ENCODE measurements around the gene CTIF.

The CTIF gene

DNA sequence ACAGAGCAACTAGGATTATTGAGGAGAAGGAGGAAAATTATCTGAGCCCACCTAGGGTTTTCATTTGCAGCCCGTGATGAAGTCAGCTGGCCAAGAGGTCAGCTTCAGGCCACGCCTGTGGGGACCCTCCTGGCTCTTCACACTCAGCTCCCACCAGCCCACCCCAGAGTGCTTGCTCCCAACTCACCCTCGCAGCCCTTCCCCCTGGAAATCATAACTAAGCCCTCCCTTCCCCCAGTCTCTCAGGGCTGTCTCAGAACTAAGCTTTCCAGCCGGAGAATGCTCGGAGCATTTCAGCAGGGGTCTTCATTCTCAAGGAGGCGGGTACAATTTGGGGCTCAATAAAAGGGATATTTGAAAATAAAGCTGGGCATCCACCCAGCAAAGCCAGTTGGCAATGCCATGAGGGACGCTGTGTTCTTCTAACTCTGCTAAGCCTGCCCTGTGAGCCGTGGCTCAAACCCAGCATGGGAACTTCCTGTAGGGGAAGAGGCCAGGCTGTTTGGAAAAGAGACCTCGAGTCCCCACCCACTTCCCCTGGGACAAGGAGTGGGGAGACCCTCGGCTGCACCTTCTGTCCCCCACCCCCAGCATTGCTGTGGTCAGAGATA is 194.9 kb downstream of the CTIF start:
- DNase-seq (ENCODE audit: low spot score) = peak; percentile 58

DNA sequence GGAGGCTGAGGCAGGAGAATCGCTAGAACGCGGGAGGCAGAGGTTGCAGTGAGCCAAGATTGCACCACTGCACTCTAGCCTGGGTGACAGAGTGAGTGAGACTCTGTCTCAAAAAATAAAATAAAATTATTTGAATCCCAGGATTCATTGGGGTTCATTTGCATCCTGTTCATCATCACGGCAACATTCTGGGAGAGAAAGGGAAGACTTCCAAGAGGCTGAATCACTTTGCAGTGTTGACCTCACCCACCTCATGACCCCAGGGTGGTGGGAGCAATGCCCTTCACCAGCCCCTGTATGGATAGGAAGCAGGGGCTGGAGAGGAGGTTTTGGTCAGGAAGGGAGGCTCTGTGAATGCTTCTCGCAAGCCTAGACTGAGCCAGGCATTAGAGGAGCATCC is 195.6 kb downstream of the CTIF start:
- no peak for DNase-seq (ENCODE audit: low spot score)

DNA sequence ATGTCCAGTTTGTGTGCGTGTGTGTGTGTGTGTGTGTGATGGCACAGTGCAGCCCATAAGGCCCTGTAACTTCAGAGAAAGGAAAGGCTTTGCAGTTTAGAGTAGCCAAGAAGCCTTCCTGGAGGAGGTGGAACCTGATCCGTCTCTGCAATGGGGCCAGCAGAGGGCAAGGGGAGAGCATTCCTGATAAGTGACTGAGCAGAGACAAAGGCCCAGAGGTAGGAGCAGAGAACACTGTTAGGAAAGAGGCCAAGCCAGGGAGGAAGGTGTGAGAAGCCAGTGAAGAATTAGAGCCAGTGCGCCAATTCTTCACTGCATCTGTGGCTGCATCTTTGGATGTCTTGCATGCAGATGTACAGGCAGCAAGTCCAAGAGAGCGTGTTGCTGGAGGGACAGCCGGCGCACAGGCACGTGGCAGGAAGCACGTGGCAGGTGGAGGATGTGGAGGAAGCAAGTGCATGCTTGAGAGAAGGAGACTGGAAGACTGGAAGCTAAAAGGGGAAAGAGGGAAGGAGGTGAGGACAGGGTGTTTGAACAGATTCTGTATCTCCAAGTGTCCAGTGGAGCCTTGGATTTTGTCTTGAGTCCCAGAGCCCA is 196.3 kb downstream of the CTIF start:
- no peak for DNase-seq (ENCODE audit: low spot score)

DNA sequence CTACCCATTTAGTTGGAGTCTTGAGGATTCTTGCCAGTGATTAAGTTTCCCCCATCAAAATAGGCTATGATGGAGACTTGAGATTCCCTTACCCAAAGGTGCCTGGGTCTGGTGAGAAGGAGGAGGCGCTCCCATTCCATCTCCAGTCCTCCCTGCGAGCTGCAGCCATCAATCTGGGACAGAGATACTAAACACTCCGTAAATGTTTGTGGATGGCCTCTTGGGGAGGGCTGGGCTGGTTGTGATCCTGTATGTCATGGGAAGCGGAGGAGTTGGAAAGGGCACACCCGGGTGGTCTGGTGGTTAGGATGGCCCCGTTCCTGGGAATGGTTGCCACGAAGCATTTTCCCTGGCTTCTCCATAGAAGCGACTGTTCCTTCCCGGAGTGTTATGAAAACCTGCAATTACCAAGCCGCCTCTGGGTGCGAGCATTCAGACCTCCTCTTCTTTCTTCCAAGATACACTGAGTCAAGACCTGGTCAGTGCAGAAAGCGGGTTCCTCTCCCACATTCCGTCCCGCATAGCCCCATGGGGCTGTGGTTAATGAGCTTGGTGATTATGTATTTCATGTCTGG is 196.9 kb downstream of the CTIF start:
- no peak for DNase-seq (ENCODE audit: low spot score)

DNA sequence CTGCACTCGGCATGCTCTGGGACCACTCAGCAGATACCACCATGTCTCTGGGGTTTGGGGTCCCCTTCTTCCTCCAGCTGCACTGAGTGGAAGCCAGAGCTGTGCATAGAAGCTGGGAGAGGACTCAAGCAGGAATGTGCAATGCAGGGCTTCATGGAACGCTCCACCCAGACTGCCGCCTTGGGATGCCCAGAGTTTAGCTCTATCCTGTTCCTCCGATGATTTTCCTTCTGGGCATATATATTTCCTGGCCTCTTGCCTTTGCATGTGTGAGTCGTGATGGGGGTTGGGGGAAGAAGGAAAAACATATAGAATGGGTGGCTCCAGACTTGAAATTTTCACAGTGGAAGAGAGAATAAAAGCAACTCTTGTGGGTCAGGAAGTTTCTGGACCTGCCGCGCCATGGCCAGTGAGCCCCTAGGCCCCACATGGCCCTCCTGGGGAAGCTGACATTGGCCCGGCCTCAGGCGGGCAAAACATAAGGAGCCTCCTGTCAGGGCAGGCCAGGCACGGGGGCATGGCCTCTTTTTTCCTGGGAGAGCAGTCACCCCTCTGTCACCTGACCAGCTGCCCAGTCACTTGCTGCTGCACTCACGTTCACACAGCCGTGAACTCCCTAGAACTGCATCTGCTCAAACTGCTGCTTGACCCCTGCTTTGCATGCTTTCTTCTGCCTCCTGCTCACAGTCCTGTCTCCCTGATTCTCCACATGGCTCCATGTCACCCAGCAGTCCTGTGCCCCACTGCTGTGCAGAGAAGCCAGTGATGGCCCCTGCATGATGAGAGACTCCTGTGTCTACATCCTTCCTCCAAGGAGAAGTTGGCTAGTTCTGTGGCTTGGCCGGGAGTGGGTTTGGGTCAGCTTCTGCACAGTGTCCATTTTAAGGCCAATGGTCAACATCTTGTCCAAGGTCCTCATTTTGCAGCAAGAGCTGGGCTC is 197.8 kb downstream of the CTIF start:
- DNase-seq (ENCODE audit: low spot score) = no peak

DNA sequence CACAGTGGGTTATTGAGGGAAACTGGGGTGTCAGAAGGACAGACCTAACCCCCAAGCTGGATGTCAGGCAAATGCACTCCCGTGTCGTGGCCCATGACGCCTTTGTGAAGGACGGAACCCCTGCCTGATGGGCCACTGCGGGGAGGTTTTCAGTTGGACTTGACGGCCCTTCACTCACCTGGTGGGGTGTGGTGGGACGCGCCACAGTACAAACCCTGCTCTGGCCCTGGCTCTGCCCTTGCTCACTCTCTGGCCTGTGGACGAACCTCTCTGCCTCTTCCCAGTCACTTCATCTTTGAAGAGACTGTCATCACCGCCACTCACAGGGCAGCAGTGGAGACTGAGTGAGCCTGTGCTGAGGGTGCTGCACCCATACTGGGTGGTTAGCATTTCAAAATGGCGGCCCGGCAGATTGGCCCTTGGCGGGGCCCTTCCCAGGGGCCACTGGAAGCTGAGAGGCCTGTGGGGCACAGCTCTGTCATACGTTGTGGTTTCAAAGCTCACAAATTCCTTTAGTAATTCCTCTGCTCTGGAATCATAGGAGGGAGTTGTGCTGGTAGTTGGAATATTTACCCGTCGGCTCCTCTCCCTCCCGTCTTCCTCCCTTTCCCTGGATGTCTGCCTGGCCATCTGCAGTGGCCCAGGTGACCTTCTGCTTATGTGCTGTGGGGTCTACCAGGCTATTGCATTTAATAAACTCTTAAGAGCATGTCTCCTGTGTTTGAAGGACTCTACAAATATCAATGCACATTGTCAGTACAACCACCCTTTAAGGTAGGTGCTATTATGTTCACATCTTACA is 200.6 kb downstream of the CTIF start:
- DNase-seq (ENCODE audit: low spot score) = no peak

DNA sequence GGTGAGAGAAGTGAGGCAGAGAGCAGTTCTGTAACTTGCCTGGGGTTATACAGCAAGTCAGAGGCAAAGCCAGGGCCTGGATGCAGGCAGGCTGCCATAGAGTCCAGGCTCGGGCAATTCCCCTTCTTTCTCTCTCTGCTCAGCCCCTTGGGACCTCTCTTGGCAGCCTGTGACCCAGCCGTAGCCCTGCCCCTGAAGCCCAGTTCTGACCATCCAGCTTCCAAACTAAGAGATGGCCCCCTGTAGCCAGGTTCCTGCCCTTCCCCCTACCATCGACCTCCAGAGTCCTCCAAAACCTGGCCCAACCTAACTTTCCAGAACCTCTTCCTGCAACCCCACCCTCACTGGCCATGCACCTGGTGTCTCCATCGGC is 201.2 kb downstream of the CTIF start:
- DNase-seq (ENCODE audit: low spot score) = no peak

DNA sequence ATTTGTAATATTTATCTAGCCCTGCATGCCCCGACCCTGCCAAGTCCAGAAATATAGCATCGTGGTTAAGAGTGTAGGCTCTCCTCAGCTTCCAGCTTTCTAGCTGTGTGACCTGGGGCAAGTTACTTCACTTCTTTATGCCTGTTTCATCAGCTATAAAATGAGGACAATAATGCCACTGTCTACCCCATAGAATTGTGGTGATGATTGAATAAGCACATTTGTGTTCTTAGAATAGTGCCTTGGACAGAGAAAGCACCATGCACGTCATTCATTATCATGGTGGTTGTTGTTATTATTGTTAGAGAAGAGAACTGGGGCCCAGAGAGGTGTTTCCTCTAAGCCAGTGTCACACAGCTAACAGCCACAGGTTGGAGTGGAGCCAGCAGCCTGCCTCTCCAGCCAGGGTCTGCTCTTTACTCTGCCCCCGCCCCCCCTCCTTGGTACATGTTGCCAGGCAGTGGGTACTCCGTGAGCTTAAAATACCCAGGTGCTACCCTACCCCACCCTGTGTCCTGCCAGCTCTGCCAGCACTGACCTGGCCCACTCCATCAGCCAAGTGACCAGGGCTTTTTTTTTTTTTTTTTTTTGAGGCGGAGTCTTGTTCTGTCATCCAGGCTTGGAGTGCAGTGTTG is 202.1 kb downstream of the CTIF start:
- DNase-seq (ENCODE audit: low spot score) = peak; percentile 51

DNA sequence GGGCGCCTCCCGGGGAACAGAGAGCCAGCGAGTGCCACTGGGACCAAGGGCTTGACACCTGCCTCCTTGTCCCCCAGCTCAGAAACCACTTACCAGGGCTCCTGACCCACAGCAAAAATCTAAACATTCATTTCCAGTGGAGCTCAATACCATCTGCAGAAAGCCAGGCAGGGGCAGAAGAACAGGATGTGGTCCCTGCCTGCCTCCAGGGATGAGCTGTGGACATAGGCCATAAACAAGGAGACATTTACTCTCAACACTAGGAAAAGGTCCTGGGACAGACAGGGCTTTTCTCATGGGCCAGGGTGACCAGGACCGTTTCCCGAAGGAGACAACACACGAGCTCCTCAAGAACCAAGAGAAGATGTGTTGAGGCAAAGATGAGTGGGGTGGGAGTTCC is 203.0 kb downstream of the CTIF start:
- DNase-seq (ENCODE audit: low spot score) = no peak

DNA sequence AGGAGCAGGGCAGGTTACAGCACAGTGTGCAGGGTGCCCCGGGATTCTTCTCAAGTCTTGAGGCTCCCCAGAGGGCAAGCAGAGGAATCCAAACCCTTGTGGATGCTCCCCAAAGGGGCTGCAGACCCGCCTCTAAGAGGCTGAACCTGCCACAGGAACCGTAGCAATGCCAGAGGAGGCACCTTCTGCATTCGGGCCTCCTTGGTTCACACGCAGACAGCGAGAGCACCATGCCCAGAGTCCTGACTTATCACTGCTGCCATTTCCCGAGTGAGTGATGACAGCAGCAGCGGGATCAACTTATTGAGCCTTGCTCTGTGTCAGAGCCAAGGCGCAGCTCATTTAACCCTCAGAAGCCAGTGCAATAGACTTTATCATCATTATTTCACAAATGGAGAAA is 203.5 kb downstream of the CTIF start:
- no peak for DNase-seq (ENCODE audit: low spot score)

DNA sequence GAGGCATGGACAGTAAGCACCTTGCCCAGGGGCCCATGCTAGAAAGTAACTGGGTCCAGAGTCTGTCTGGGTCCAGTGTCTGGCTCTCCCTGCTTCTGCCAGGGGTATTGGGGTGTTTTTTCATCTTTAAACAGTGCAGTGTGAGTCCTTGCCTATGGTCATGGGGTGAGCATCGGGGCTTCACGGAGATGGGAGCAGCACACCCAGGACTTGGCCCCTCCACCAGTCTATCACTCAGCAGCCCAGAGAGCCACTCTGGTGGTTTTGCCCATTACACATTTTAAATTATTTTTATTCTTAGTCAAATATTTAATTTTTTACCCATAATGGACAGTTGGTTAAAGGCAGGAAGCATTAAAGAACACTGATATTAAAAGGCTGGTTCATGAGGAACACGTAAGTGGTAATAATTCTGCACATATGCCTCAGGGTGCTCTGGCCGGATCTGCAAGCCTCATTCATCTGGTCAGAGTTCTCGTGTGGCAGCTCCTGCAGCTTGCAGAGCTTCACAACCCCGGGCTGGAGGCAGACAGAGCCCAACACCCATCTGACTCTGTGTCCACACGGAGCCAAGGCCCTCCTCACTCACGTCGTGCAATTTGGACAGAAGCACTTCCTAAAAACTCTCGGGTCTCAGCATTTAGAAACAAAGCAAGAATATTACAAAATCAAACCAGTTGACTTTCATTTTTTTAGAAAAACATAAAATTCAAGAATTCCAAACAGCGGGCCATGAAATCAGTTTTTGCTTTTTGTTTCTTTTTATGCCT is 204.1 kb downstream of the CTIF start:
- peak; percentile 51 for DNase-seq (ENCODE audit: low spot score)

DNA sequence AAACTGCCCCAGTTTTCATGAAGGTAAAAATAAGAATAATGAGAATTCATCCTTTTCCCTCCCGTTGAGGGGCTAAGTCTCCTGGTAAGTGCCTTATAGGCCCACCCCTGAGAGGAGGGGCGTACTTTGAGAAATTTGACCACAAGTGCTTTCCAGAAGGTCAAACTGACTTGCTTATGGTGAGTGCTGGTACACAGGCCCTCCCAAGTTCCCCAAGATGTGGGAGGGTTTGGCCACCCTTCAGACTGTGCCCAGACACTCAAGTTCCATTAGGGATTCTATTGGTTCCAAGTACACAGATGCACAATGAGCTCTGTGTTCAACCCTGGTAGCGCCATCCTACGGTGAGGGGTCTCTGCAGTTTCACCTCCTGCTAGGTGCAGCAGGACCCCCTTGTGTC is 205.1 kb downstream of the CTIF start:
- no peak for DNase-seq (ENCODE audit: low spot score)

DNA sequence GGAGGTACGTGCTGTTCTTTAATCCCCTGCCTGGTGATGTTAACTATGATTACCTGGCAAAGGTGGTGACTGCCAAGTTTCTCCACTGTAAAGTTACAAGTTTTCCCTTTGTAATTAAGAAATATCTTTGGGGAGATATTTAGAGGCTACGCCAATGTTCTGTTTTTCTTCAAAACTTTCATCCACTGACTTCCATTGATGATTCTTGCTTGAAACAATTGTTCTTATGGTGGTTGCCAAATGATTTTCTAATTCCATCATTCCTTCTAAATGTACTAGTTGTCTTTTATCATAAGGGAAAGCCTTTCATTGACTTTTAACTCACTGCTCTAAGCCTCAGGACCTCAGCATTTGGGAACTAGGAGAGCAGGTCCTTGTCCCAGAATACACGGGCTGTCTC is 206.5 kb downstream of the CTIF start:
- no peak for DNase-seq (ENCODE audit: low spot score)

DNA sequence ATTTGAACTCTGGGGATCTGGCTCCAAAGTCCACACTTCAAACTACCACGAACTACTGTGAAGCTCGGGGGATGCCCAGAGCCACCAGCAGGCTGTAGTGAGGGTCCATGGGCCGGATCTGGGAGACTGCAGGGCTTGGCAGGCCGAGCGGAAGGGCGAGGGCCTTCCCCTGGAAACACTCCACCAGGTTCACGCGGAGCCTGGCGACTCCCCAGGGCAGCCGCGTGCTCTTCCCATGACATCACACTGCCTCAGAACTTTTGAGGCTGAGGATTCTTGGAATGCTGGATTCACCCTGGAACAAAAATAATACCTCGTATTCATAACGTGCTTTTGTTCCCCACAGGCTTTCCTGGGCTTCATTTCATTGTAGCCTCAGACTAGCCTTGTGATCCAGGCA is 210.9 kb downstream of the CTIF start:
- no peak for DNase-seq (ENCODE audit: low spot score)

DNA sequence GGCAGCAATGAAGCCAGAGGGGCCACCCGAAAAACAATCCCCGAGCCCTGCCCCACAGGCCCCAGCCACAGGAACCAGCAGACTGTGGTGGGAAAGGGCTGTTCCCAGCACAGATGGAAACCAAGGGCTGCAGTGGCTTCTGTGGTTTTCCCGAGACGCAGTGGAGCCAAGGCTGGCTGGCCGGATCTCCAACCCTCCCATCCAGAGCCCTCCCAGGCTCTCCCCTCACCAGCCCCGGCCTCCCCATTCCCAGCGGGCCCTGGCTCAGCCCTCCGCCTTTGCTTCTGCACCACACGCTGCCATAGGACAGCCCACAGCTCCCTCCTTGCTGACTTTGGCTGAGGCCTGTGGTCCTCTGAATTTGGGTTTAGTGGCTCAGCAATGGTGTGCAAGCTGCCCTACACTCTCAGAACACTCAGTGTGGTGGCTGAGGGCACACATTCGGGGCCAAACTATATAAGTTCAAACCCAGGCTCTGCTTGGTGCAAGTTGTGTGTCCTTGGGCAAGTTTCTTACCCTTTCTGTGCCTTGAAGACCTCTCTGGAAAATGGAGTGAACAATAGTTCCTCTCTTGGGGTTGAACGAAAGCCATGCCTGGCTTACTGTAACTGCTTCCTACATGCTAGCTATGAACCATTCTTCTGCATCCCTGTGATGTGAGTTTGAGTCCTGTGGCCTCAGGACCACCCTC is 211.8 kb downstream of the CTIF start:
- DNase-seq (ENCODE audit: low spot score) = no peak

DNA sequence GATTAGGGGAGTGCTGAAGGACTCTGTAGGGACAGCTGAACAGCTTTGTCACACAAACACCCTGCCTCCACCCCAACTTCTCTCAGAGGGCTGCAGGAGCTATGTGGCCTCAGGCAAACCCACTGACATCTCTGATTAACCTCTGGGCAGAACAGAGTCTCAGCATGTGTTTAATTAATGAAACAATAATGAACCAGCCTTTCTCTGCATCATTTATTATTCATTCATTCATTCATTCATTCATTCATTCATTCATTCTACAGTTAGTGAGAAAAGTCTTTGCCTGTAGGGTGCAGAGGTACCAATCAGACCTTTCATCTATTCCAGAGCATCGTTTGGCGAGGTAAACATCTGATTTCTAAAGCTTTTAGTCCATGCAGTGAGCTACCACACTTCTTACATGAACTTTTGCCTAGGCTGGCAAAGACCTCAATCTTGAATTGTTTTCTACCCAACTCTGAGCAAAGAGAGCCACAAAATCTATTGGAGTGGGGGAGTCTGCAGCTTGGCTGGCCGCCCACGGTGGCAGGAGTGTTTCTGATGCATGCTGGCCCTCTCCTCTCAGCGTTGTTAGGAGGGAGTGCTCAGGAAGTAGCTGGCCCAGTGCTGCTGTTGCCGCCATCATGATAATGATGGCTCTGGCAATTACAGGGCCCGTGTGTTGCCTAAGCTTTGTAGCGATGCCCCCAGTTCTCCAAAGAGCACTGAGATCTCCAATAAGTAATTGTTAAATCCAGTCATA is 213.1 kb downstream of the CTIF start:
- peak; percentile 26 for DNase-seq (ENCODE audit: low spot score)

DNA sequence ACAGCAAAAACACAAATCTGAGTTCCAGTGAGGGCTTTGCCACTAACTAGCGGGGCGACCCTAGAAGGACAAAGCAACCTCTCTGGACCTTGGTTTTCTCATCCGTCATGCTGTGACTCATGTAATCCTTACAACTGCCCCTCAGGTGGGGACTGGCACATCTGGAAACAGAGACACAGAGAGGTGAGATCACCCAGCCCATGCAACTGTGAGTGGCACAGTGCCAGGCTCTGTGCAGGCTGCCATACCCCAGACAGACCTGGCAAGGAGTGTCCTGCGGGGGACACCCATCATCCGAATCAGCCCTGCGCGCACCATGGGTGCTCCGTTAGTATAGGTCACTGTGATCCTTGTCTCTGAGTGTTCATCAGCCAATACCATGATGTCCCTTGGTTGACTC is 213.6 kb downstream of the CTIF start:
- DNase-seq (ENCODE audit: low spot score) = no peak

DNA sequence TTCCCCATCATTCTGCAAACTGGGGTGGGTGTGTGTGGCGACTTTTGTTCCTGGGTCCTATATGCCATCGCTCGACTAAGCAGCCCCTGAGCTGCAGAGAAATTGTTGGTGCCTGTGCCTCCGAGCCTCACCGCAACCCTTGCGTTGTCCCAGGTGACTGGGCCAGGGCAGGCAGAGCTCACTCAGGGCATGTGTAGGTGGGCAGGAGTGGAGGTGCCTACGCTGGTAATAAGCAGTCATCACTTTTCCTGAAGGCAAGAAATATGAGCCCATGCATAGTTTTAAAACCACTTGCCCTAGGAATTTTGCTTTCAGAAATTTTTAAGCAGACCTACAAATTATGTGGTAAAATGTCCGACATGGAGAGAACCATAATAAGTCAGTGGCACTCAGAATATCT is 214.1 kb downstream of the CTIF start:
- no peak for DNase-seq (ENCODE audit: low spot score)

DNA sequence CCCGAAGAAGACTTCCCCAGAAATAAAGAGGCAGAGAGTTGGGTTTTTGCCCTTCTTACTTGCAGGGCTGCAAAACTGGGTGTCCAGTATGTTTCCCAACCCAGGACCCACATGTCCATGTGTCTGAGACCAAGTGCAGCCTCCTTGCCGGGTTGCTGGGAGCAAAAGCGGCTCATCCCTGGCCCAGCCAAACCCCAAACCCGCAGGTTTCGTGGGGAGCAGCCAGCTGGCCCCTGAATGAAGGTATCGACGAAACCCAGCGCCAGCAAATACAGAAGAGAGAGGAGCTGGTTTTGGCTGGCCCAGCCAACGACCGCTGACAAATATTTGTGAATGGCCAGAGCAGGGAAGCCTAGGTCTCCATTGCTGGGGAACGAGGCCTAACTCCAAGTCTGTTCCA is 214.9 kb downstream of the CTIF start:
- DNase-seq (ENCODE audit: low spot score) = no peak

DNA sequence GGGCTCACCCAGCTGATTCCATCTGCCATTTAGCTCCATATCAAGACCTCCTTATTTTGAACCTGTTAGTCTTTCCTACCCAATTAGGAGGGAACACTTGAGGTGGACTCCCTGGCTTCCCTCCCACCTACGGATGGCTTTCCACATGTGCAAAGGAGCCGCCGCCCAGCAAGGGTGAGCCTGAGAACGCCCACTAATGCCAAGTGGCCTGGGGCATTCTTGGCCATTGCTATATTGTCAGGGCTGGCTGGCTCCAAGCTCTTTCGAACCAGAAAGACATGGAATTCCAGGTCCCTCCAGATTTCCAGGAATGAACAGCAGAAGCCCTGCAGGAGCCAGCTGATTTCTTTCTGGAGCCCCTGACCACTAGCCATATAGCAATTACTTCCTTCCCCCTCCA is 215.7 kb downstream of the CTIF start:
- DNase-seq (ENCODE audit: low spot score) = no peak

All from globus pallidus (tissue), 1 donor.